Parietal lobe (tissue), 1 donor: ENCODE results near the gene OR4C3. TPM values are rescaled to one million over a fixed set of nuclear protein-coding genes. Genes with fewer than 3 reads are reported as not detected.

Source experiments
- total RNA-seq: library from RNA; depleted of rRNA; stranded (reverse); fragments of >200 nt; gene quantifications from one replicate; pipeline ENCODE4 v1.2.3, GENCODE V29; 2014

Gene OR4C3
- total RNA-seq = not detected

GRCh38 chr11:48324620-48325019, at the start of gene OR4C3:
OR4C3 (plus strand) TSS chr11:48324920; CDS start chr11:48325022, 102 bp downstream.

GRCh38 chr11:48305923-48306322, 18.8 kb upstream of the OR4C3 start, which contains the start of gene OR4S1:
OR4S1 (plus strand) TSS chr11:48306223; CDS start chr11:48306223, 0 bp downstream.

DNA sequence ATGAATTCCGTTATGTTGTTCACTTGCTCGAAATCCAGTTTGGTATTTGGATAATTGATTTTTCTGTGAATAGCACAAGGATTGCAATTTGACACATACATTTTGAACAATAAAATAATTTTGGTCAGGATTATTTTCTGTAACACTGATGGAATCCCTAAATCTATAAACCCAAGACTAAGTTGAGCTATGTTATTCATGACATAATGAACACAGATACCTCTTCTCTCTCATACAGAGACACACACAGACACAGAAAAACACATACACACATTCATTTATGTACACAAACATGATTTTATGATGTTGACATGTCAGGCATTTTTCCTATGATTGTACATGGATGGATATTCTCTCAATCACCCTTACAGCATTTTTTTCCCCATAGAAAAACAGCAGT, 41.6 kb downstream of the OR4C3 start, which contains the start of gene OR4C5:
Gene OR4C5, minus strand, starts transcription at position 101 of the 400 bp plus-strand sequence. Its CDS starts 0 bp downstream, at position 101.

Other genes starting within 250 kb of the OR4C3 start
- gene OR4B1, start 108.1 kb upstream of the OR4C3 start, total RNA-seq = not detected
- not detected for gene OR4X2, start 79.8 kb upstream of the OR4C3 start, total RNA-seq
- gene OR4X1, start 61.1 kb upstream of the OR4C3 start, total RNA-seq = not detected
- not detected for gene OR4S1, start 18.7 kb upstream of the OR4C3 start, total RNA-seq
- gene OR4C5, start 41.5 kb downstream of the OR4C3 start, total RNA-seq = not detected
- not detected for gene OR4A47, start 163.9 kb downstream of the OR4C3 start, total RNA-seq